Transverse colon (tissue), 4 donors: Measurements from ENCODE around the gene TLX1.

Experiments
- POLR2AphosphoS5 ChIP-seq, 3 donors: sonication (generic); formaldehyde crosslinking; IDR thresholded peaks; one replicate each; pipeline ENCODE4 v1.6.1; 2016; ENCODE audit warnings: antibody characterized with exemption in 3 of 3
- TF ChIP-seq, protein P1 (sequence below), 5 experiments: fragments of 200-600 bp in 3 of 5; fragments of 450-650 bp in 2 of 5; sonication (generic) in 3 of 5; IDR thresholded peaks; 1 replicate in 2 of 5; 2 replicates in 3 of 5; pipeline ENCODE4 v1.5.1; 2016 to 2017; ENCODE audit warnings: antibody characterized with exemption in 5 of 5, inconsistent platforms in 3 of 5, mild to moderate bottlenecking in 2 of 5, moderate library complexity in 1 of 5

DNA sequence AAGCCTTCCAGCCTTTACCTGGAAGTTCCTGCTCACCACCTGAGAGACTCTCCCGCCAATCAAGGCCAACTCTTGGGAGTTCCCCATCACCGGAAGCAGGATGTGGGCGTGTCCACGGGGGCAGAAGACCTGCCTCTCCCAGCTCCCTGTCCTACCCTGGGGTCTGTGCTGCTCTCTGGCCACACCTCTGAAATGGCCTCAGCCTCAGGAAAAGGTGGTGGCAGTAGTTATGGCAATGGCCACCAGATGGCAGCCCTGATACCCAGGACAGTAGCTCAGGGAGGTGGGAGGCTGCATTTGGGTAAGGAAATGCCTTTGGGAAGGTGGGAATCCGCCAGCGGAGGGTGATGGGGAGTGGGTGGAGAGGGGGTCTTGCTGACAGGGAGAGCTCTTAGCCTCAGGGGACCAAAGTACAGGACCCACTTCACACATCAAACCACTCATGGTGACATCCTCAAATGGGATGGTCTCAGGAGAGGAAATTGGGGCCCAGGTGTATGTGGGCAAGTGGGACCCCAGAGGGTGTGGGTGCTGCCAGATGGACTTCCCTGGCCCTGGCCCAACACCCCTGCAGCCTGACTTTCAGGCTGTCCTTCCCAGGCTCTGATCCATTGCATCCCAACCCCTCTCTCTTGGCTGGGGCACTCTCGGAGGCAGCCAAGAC is 35.4 kb upstream of the TLX1 start:
- no peak for TF ChIP-seq POLR2AphosphoS5 (IDR thresholded peaks at IDR 0.05)
- TF ChIP-seq, protein P1, sequence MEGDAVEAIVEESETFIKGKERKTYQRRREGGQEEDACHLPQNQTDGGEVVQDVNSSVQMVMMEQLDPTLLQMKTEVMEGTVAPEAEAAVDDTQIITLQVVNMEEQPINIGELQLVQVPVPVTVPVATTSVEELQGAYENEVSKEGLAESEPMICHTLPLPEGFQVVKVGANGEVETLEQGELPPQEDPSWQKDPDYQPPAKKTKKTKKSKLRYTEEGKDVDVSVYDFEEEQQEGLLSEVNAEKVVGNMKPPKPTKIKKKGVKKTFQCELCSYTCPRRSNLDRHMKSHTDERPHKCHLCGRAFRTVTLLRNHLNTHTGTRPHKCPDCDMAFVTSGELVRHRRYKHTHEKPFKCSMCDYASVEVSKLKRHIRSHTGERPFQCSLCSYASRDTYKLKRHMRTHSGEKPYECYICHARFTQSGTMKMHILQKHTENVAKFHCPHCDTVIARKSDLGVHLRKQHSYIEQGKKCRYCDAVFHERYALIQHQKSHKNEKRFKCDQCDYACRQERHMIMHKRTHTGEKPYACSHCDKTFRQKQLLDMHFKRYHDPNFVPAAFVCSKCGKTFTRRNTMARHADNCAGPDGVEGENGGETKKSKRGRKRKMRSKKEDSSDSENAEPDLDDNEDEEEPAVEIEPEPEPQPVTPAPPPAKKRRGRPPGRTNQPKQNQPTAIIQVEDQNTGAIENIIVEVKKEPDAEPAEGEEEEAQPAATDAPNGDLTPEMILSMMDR (IDR thresholded peaks at IDR 0.05): peak; percentile 67 to 93 (median 85)
